ENCODE results near the gene VAC14. TPM values are rescaled to one million over a fixed set of nuclear protein-coding genes. Genes with fewer than 3 reads are reported as not detected.

VAC14 gene
- total RNA-seq, 1 experiment from 2014 or later, result 65.5 TPM

DNA sequence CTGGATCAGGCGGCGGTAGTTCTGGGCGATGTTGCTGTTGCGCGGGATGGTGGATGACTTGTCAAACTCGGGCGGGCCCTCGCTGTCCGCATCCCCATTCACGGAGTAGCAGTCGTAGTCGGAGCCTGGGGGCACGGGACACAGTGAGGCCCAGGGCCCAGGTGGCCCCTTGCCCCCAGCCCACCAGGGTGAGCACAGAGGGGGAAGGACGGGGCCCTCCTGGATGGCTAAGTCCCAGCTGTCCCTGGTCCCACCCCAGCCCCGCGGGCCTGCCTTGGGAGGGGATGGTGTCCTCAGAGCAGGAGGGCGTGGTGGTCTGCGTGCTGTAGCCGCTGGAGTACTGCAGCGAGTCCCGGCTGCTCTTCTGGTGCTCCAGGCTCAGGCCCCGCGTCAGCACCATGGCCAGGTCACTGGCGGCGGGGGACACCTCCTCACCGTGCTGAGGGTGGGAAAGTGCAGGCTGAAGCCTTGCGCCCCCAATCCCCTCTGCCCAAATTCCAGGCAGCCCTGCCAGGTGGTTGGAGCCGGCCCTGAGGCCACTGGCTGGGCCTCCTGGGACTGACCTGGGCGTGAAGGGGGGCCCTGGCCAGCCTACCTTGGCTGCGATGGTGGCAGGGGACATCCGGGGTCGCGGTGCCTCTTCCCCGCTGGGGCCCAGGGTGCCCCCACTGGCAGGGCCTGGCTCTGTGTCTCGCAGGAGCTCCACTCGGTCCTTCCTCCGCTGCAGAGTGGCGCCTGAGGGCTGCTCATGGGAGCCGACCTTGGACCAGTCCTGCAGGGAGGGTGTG is 136.4 kb downstream of the VAC14 start:
- BruUV-seq (replicated peaks), result no TSS peak
- Histone ChIP-seq H3K4me2 (ENCODE audit: low read length) (no peak overlapping the region), H4K20me1 (ENCODE audit: low read length) (no peaks in the 10 kb centered on the region), H3K9me3 (ENCODE audit: low read length) (no peaks in the 10 kb centered on the region), H3K79me2 (ENCODE audit: low read length) (no peaks in the 10 kb centered on the region), H3K4me1 (ENCODE audit: insufficient read depth, low read length) (no peaks in the 10 kb centered on the region), H3K27ac (ENCODE audit: low read length) (no peak overlapping the region), H3K36me3 (ENCODE audit: low read depth, low read length) (peaks cover 3% of the 10 kb centered on the region; the same call in 1 of the 2 replicates), H3F3A (ENCODE audit: low read length, unreplicated experiment) (no peaks in the 10 kb centered on the region), H3K9me2 (replicated peaks; ENCODE audit: low read length) (no peaks in the 10 kb centered on the region), H3K4me3 (ENCODE audit: low read length) (no peak overlapping the region), H3K27me3 (ENCODE audit: low read length) (no peaks in the 10 kb centered on the region), H3K9ac (ENCODE audit: low read length) (no peak overlapping the region), H2AFZ (ENCODE audit: low read length) (no peak overlapping the region)
- intact Hi-C loops (cut with micrococcal nuclease), result no loop called here
- ATAC-seq, result no peak
- no peak for DNase-seq
- TF ChIP-seq EZH2phosphoT487 (IDR thresholded peaks at IDR 0.05; ENCODE audit: borderline replicate concordance, low read length) (no peak), EZH2 (IDR thresholded peaks at IDR 0.05; ENCODE audit: low read length, unreplicated experiment) (no peak)
- TF ChIP-seq, protein P1, sequence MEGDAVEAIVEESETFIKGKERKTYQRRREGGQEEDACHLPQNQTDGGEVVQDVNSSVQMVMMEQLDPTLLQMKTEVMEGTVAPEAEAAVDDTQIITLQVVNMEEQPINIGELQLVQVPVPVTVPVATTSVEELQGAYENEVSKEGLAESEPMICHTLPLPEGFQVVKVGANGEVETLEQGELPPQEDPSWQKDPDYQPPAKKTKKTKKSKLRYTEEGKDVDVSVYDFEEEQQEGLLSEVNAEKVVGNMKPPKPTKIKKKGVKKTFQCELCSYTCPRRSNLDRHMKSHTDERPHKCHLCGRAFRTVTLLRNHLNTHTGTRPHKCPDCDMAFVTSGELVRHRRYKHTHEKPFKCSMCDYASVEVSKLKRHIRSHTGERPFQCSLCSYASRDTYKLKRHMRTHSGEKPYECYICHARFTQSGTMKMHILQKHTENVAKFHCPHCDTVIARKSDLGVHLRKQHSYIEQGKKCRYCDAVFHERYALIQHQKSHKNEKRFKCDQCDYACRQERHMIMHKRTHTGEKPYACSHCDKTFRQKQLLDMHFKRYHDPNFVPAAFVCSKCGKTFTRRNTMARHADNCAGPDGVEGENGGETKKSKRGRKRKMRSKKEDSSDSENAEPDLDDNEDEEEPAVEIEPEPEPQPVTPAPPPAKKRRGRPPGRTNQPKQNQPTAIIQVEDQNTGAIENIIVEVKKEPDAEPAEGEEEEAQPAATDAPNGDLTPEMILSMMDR (conservative IDR thresholded peaks at IDR 0.05; ENCODE audit: low read depth, low read length), result no peak
- ChIA-PET POLR2A (ENCODE audit: unreplicated experiment) (no interaction called here), CTCF (no interaction called here)

GRCh38 chr16:70663524-70664324 is 137.2 kb downstream of the VAC14 start:
- no peak for DNase-seq
- Histone ChIP-seq H3K4me2 (ENCODE audit: low read length) (no peak overlapping the region), H2AFZ (ENCODE audit: low read length) (no peak overlapping the region), H3K4me1 (ENCODE audit: insufficient read depth, low read length) (no peaks in the 10 kb centered on the region), H3K9ac (ENCODE audit: low read length) (no peak overlapping the region), H4K20me1 (ENCODE audit: low read length) (no peaks in the 10 kb centered on the region), H3K4me3 (ENCODE audit: low read length) (no peak overlapping the region), H3K9me2 (replicated peaks; ENCODE audit: low read length) (no peaks in the 10 kb centered on the region), H3K36me3 (ENCODE audit: low read depth, low read length) (peaks cover 3% of the 10 kb centered on the region; the same call in 1 of the 2 replicates), H3K9me3 (ENCODE audit: low read length) (no peaks in the 10 kb centered on the region), H3K27me3 (ENCODE audit: low read length) (no peaks in the 10 kb centered on the region), H3F3A (ENCODE audit: low read length, unreplicated experiment) (no peaks in the 10 kb centered on the region), H3K27ac (ENCODE audit: low read length) (no peak overlapping the region), H3K79me2 (ENCODE audit: low read length) (no peaks in the 10 kb centered on the region)
- TF ChIP-seq EZH2 (IDR thresholded peaks at IDR 0.05; ENCODE audit: low read length, unreplicated experiment) (no peak), EZH2phosphoT487 (IDR thresholded peaks at IDR 0.05; ENCODE audit: borderline replicate concordance, low read length) (no peak)
- TF ChIP-seq, protein P1 (conservative IDR thresholded peaks at IDR 0.05; ENCODE audit: low read depth, low read length), result no peak
- CTCF ChIA-PET, result no interaction called here
- POLR2A ChIA-PET (ENCODE audit: unreplicated experiment), result no interaction called here
- ATAC-seq, result no peak
- BruUV-seq (replicated peaks), result no TSS peak
- intact Hi-C loops (cut with micrococcal nuclease), result no loop called here
